ENCODE results near the gene SIGLEC8. TPM values are rescaled to one million over a fixed set of nuclear protein-coding genes. Genes with fewer than 3 reads are reported as not detected.
"Not testable (repeated sequence)": the region's sequence is repeated elsewhere in the genome, so short reads cannot be mapped to it uniquely, and the experiment has no call there.

SIGLEC8 gene
- total RNA-seq, result not detected

- intact Hi-C loops (cut with micrococcal nuclease), result no loop called here
- Mint-ChIP-seq H3K9me3 (no peaks in the 10 kb centered on the region), H3K27me3 (peaks cover 19% of the 10 kb centered on the region), H3K4me1 (ENCODE audit: low read depth) (peaks cover 9% of the 10 kb centered on the region), H3K36me3 (no peaks in the 10 kb centered on the region), H3K4me3 (no peak within 1 kb of the TSS), H3K27ac (no peak within 1 kb of the TSS)
- no peak for DNase-seq
- POLR2A ChIA-PET, result no interaction called here
- CTCF ChIA-PET, result interaction anchor here (1.7 kb wide), 1 partner anchor 15 kb away, joined by 6 read pairs; no protein-coding TSS in a partner anchor
These were observed at the start of gene SIGLEC8 for GRCh38 chr19:51458051-51458645. Gene SIGLEC8 (minus strand): TSS chr19:51458454. CDS start chr19:51458387, 67 bp downstream.

- DNase-seq, result no peak
- ChIA-PET POLR2A (no interaction called here), CTCF (interaction anchor here (0.9 to 3.2 kb wide), 2 partner anchors 28 to 34 kb away, joined by 3 to 16 read pairs; no protein-coding TSS in a partner anchor)
- H3K27me3 Mint-ChIP-seq, result peaks cover 11% of the 10 kb centered on the region
- no peak overlapping the region for H3K4me3 Mint-ChIP-seq
- no peaks in the 10 kb centered on the region for H3K36me3 Mint-ChIP-seq
- intact Hi-C loops (cut with micrococcal nuclease), result no loop called here
- peaks cover 8% of the 10 kb centered on the region for H3K4me1 Mint-ChIP-seq (ENCODE audit: low read depth)
- no peak overlapping the region for H3K27ac Mint-ChIP-seq
- peaks cover 5% of the 10 kb centered on the region for H3K9me3 Mint-ChIP-seq
These were observed 49.4 kb upstream of the SIGLEC8 start for GRCh38 chr19:51507640-51508058.

- no peak overlapping the region for H3K27ac Mint-ChIP-seq
- intact Hi-C loops (cut with micrococcal nuclease), result no loop called here
- DNase-seq, result no peak
- no peaks in the 10 kb centered on the region for H3K36me3 Mint-ChIP-seq
- H3K4me3 Mint-ChIP-seq, result no peak overlapping the region
- peaks cover 10% of the 10 kb centered on the region for H3K27me3 Mint-ChIP-seq
- ChIA-PET CTCF (interaction anchor here (0.9 to 3.2 kb wide), 2 partner anchors 28 to 34 kb away, joined by 3 to 16 read pairs; no protein-coding TSS in a partner anchor), POLR2A (no interaction called here)
- H3K9me3 Mint-ChIP-seq, result peaks cover 5% of the 10 kb centered on the region
- H3K4me1 Mint-ChIP-seq (ENCODE audit: low read depth), result peaks cover 8% of the 10 kb centered on the region
These were observed 48.9 kb upstream of the SIGLEC8 start for GRCh38 chr19:51507192-51507591.

GRCh38 chr19:51505904-51506303 is 47.6 kb upstream of the SIGLEC8 start:
- ChIA-PET POLR2A (no interaction called here), CTCF (interaction anchor here (0.7 to 3.2 kb wide), 3 partner anchors 10 to 134 kb away, joined by 3 to 16 read pairs (median 8); no protein-coding TSS in a partner anchor)
- Mint-ChIP-seq H3K4me3 (no peak overlapping the region), H3K27ac (no peak overlapping the region), H3K36me3 (no peaks in the 10 kb centered on the region), H3K27me3 (peaks cover 4% of the 10 kb centered on the region), H3K9me3 (peaks cover 5% of the 10 kb centered on the region), H3K4me1 (ENCODE audit: low read depth) (peaks cover 13% of the 10 kb centered on the region)
- DNase-seq, result no peak
- intact Hi-C loops (cut with micrococcal nuclease), result no loop called here

- ChIA-PET CTCF (interaction anchor here (1.0 kb wide), 2 partner anchors 31 to 105 kb away, joined by 3 to 5 read pairs; no protein-coding TSS in a partner anchor), POLR2A (no interaction called here)
- intact Hi-C loops (cut with micrococcal nuclease), result no loop called here
- Mint-ChIP-seq H3K4me3 (no peak overlapping the region), H3K27ac (no peak overlapping the region), H3K9me3 (peaks cover 5% of the 10 kb centered on the region), H3K4me1 (ENCODE audit: low read depth) (peaks cover 11% of the 10 kb centered on the region), H3K36me3 (no peaks in the 10 kb centered on the region), H3K27me3 (peaks cover under 1% of the 10 kb centered on the region)
- DNase-seq, result no peak
These were observed 45.6 kb upstream of the SIGLEC8 start for GRCh38 chr19:51503896-51504295.

- Mint-ChIP-seq H3K4me1 (ENCODE audit: low read depth) (peaks cover 11% of the 10 kb centered on the region), H3K9me3 (peaks cover 5% of the 10 kb centered on the region), H3K27me3 (peaks cover 4% of the 10 kb centered on the region), H3K27ac (no peak overlapping the region), H3K4me3 (no peak overlapping the region), H3K36me3 (no peaks in the 10 kb centered on the region)
- DNase-seq, result no peak
- ChIA-PET CTCF (interaction anchor here (1.0 kb wide), 1 partner anchor 10 kb away, joined by 4 read pairs; no protein-coding TSS in a partner anchor), POLR2A (interaction anchor here (0.7 kb wide), 1 partner anchor 14 kb away, joined by 3 read pairs; no protein-coding TSS in a partner anchor)
- intact Hi-C loops (cut with micrococcal nuclease), result no loop called here
These were observed 45.1 kb upstream of the SIGLEC8 start for GRCh38 chr19:51503286-51503817.

GRCh38 chr19:51501594-51502263 is 43.5 kb upstream of the SIGLEC8 start, which contains the start of gene SIGLEC12:
Gene SIGLEC12 (minus strand): TSS chr19:51501800. CDS start chr19:51501733, 67 bp downstream.
- Mint-ChIP-seq H3K9me3 (peaks cover 5% of the 10 kb centered on the region), H3K27ac (peak within 1 kb of the TSS; percentile 6), H3K4me1 (ENCODE audit: low read depth) (peaks cover 11% of the 10 kb centered on the region), H3K4me3 (no peak within 1 kb of the TSS), H3K27me3 (peaks cover 4% of the 10 kb centered on the region), H3K36me3 (no peaks in the 10 kb centered on the region)
- peak; percentile 53 for DNase-seq
- POLR2A ChIA-PET, result no interaction called here
- CTCF ChIA-PET, result no interaction called here
- intact Hi-C loops (cut with micrococcal nuclease), result no loop called here

- POLR2A ChIA-PET; DNase-seq; intact Hi-C loops (cut with micrococcal nuclease); CTCF ChIA-PET; H3K9me3 Mint-ChIP-seq; H3K36me3 Mint-ChIP-seq; H3K4me3 Mint-ChIP-seq; H3K27me3 Mint-ChIP-seq; H3K27ac Mint-ChIP-seq: not testable (repeated sequence)
- H3K4me1 Mint-ChIP-seq (ENCODE audit: low read depth), result peaks cover 11% of the 10 kb centered on the region
These were observed 42.7 kb upstream of the SIGLEC8 start for GRCh38 chr19:51500931-51501330.

- peaks cover 11% of the 10 kb centered on the region for H3K4me1 Mint-ChIP-seq (ENCODE audit: low read depth)
- no peaks in the 10 kb centered on the region for H3K36me3 Mint-ChIP-seq
- H3K9me3 Mint-ChIP-seq, result no peaks in the 10 kb centered on the region
- ChIA-PET CTCF (interaction anchor here (1.9 kb wide), 1 partner anchor 25 kb away, joined by 7 read pairs; no protein-coding TSS in a partner anchor), POLR2A (no interaction called here)
- no peak for DNase-seq
- H3K27ac Mint-ChIP-seq, result no peak overlapping the region
- peaks cover 15% of the 10 kb centered on the region for H3K27me3 Mint-ChIP-seq
- intact Hi-C loops (cut with micrococcal nuclease), result no loop called here
- H3K4me3 Mint-ChIP-seq, result no peak overlapping the region
These were observed 39.4 kb upstream of the SIGLEC8 start for GRCh38 chr19:51497666-51498065.

GRCh38 chr19:51493776-51494175 is 35.5 kb upstream of the SIGLEC8 start:
- no peak overlapping the region for H3K4me3 Mint-ChIP-seq
- H3K9me3 Mint-ChIP-seq, result no peaks in the 10 kb centered on the region
- no peaks in the 10 kb centered on the region for H3K36me3 Mint-ChIP-seq
- ChIA-PET CTCF (no interaction called here), POLR2A (no interaction called here)
- no peak for DNase-seq
- H3K27me3 Mint-ChIP-seq, result peaks cover 17% of the 10 kb centered on the region
- H3K27ac Mint-ChIP-seq, result no peak overlapping the region
- intact Hi-C loops (cut with micrococcal nuclease), result no loop called here
- peaks cover 6% of the 10 kb centered on the region for H3K4me1 Mint-ChIP-seq (ENCODE audit: low read depth)

- CTCF ChIA-PET, result no interaction called here
- H3K27ac Mint-ChIP-seq, result no peak overlapping the region
- intact Hi-C loops (cut with micrococcal nuclease), result no loop called here
- H3K27me3 Mint-ChIP-seq, result peaks cover 14% of the 10 kb centered on the region
- DNase-seq, result no peak
- POLR2A ChIA-PET, result no interaction called here
- H3K4me3 Mint-ChIP-seq, result no peak overlapping the region
- no peaks in the 10 kb centered on the region for H3K9me3 Mint-ChIP-seq
- no peaks in the 10 kb centered on the region for H3K36me3 Mint-ChIP-seq
- peaks cover 12% of the 10 kb centered on the region for H3K4me1 Mint-ChIP-seq (ENCODE audit: low read depth)
These were observed 33.3 kb upstream of the SIGLEC8 start for GRCh38 chr19:51491586-51491985.

GRCh38 chr19:51490676-51491075 is 32.4 kb upstream of the SIGLEC8 start:
- intact Hi-C loops (cut with micrococcal nuclease), result no loop called here
- H3K27me3 Mint-ChIP-seq, result peaks cover 17% of the 10 kb centered on the region
- H3K9me3 Mint-ChIP-seq, result no peaks in the 10 kb centered on the region
- no peaks in the 10 kb centered on the region for H3K36me3 Mint-ChIP-seq
- ChIA-PET POLR2A (no interaction called here), CTCF (interaction anchor here (2.0 kb wide), 1 partner anchor 17 kb away, joined by 6 read pairs; no protein-coding TSS in a partner anchor)
- no peak overlapping the region for H3K27ac Mint-ChIP-seq
- DNase-seq, result no peak
- peaks cover 12% of the 10 kb centered on the region for H3K4me1 Mint-ChIP-seq (ENCODE audit: low read depth)
- H3K4me3 Mint-ChIP-seq, result no peak overlapping the region
